GM19397 (cell line): Measurements from ENCODE around the gene IGSF21.

Experiments used
- ATAC-seq: cut with Tn5 transposase; IDR thresholded peaks from one replicate; pipeline ENCODE4 v1.9.1; 2021; ENCODE audit warnings: mild to moderate bottlenecking, moderate library complexity; ENCODE audit not compliant: unreplicated experiment

The IGSF21 gene

GRCh38 chr1:18290740-18291412 is 183.3 kb downstream of the IGSF21 start:
- ATAC-seq: no peak

GRCh38 chr1:18292531-18292930 is 184.9 kb downstream of the IGSF21 start:
- ATAC-seq: no peak

GRCh38 chr1:18293291-18293690 is 185.7 kb downstream of the IGSF21 start:
- ATAC-seq: no peak

- no peak for ATAC-seq
Observed at GRCh38 chr1:18294437-18295176, 187.0 kb downstream of the IGSF21 start.

GRCh38 chr1:18297896-18298648 is 190.5 kb downstream of the IGSF21 start:
- ATAC-seq: no peak

GRCh38 chr1:18299441-18300338 is 192.1 kb downstream of the IGSF21 start:
- ATAC-seq: no peak

- ATAC-seq: no peak
Observed at GRCh38 chr1:18300376-18300775, 192.8 kb downstream of the IGSF21 start.

- no peak for ATAC-seq
Observed at GRCh38 chr1:18302788-18303413, 195.3 kb downstream of the IGSF21 start.

- ATAC-seq: no peak
Observed at GRCh38 chr1:18304151-18304869, 196.7 kb downstream of the IGSF21 start.

- ATAC-seq: no peak
Observed at GRCh38 chr1:18305182-18305795, 197.7 kb downstream of the IGSF21 start.

GRCh38 chr1:18307329-18307898 is 199.8 kb downstream of the IGSF21 start:
- ATAC-seq: no peak

GRCh38 chr1:18309552-18310155 is 202.1 kb downstream of the IGSF21 start:
- ATAC-seq: no peak

- ATAC-seq: no peak
Observed at GRCh38 chr1:18312961-18313360, 205.4 kb downstream of the IGSF21 start.

GRCh38 chr1:18313523-18313922 is 205.9 kb downstream of the IGSF21 start:
- ATAC-seq: no peak

- ATAC-seq: no peak
Observed at GRCh38 chr1:18314399-18314798, 206.8 kb downstream of the IGSF21 start.

- no peak for ATAC-seq
Observed at GRCh38 chr1:18315449-18315848, 207.9 kb downstream of the IGSF21 start.

- no peak for ATAC-seq
Observed at GRCh38 chr1:18316764-18317163, 209.2 kb downstream of the IGSF21 start.

- no peak for ATAC-seq
Observed at GRCh38 chr1:18319099-18319498, 211.5 kb downstream of the IGSF21 start.
